D721Med (cell line): ENCODE data around the gene WDR88.

Experiments used
- DNase-seq: peaks from one replicate; pipeline ENCODE4 v3.0.0; 2011; ENCODE audit warnings: low spot score; ENCODE audit not compliant: insufficient read length
- FAIRE-seq: peaks from 2 replicates; lab custom pipeline; 2011; peaks lifted over from hg19 to GRCh38; lab: Jason Lieb, UNC
- TF ChIP-seq, protein P1 (sequence below): IDR thresholded peaks from 2 replicates; pipeline ENCODE4 v1.5.1; 2012; ENCODE audit warnings: mild to moderate bottlenecking, control low read depth; ENCODE audit not compliant: insufficient read depth; ENCODE audit errors: missing control alignments

Gene WDR88

GRCh38 chr19:33224694-33225457 lies 93.0 kb downstream of the WDR88 start:
- no peak for FAIRE-seq
- DNase-seq: no peak
- TF ChIP-seq, protein P1, sequence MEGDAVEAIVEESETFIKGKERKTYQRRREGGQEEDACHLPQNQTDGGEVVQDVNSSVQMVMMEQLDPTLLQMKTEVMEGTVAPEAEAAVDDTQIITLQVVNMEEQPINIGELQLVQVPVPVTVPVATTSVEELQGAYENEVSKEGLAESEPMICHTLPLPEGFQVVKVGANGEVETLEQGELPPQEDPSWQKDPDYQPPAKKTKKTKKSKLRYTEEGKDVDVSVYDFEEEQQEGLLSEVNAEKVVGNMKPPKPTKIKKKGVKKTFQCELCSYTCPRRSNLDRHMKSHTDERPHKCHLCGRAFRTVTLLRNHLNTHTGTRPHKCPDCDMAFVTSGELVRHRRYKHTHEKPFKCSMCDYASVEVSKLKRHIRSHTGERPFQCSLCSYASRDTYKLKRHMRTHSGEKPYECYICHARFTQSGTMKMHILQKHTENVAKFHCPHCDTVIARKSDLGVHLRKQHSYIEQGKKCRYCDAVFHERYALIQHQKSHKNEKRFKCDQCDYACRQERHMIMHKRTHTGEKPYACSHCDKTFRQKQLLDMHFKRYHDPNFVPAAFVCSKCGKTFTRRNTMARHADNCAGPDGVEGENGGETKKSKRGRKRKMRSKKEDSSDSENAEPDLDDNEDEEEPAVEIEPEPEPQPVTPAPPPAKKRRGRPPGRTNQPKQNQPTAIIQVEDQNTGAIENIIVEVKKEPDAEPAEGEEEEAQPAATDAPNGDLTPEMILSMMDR: no peak
